GM19023 (cell line): ENCODE data around the gene P3R3URF.

Experiments
- ATAC-seq: cut with Tn5 transposase; IDR thresholded peaks from one replicate; pipeline ENCODE4 v1.9.1; 2021; ENCODE audit warnings: mild to moderate bottlenecking, moderate library complexity; ENCODE audit not compliant: unreplicated experiment

Gene P3R3URF

DNA sequence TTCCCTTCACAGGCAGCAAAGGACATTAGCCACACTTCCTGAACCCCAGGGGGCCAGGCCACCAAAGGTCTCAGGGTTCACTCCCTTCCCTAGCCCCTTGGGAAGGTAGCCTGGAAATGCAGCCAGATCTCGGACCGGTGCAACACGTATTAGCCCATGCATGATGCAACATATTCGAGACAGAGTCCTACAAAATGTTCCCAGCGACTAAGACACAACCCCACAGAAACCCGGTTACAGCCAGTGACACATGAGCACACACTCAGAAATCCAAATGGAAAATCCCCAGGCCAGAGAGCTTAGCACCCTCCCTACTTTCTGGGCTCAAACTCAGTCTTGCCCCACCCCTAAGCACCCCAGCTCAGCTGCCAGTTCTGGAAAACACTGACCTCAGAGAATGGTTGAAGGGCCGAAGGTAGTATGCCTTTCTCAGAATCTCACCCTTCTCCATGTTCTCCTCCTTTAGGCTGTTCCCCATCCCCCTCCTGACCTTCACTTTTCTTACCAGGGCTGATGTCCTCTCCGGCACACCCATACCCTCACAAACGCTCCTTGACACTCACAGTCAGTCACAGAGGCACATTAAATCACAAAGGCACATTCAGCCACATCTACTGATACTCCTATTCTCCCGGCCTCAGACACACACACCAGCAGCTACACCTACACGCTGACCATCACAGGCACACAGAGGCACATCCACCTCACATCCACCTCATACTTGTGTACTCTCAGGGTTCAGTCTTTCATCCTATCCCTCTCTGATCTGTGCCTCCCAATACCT, 1.6 kb downstream of the P3R3URF start, which contains the start of gene TSPAN1:
TSPAN1 (plus strand) TSS at position 640 of the 784 bp plus-strand sequence. CDS start 6,021 bp downstream, outside the sequence.
- ATAC-seq: no peak

DNA sequence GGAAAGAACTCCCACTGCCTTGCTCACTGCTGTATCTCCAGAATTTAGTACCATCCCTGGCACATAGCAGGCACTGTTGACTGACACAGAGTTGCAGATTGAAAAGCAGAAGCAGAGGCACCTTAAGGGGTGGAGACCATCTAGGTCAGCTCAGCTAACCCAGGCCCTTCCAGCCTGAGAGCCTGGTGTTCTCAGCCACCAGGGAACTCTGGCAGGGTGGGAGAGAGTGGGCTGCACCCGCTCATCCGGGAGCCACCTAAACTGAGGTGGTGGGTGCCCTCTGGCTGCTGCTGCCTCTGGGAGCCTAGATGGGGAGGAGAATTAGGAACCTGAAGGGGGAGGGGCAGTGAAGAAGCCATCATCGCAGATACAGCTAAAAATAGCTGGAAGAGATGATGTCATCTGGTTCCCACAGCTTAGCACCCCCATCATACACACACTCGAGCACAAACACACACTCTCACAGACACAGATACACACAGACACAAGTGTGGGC, 2.9 kb downstream of the P3R3URF start:
- no peak for ATAC-seq

DNA sequence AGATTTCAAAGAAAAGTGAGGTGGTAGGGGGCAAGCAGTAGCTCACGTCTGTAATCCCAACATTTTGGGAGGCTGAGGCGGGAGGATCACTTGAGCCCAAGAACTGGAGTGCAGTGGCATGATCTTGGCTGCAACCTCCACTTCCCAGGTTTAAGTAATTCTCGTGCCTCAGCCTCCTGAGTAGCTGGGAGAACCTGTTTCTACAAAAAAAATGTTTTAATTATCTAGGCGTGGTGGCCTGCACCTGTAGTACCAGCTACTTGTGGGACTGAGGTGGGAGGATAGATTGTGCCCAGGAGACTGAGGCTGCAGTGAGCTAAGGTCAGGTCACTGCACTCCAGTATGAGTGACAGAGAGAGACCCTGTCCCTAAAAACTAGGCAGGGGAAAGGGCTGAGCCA, 4.0 kb downstream of the P3R3URF start:
- no peak for ATAC-seq

GRCh38 chr1:46171871-46172270, 4.4 kb downstream of the P3R3URF start:
- ATAC-seq: no peak

DNA sequence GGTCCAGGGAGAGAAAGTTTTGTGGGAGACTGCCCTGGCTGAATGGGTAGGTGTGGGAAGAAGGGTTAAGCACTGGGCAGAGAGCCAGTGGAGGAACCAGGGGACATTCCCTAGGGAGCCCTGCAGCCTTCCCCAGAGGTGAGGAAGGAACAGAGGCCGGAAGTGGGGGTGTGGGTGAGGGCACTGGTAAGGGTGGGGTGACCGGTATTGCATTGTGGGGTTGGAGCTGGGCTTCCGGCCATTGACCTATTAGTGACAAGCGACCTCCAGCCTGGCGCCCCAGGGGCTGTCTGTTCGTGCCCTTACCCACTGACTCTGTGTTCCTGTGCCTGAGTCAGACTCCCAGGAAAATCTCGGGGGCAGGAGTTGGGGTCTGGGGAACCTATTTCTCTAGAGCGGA, 4.9 kb downstream of the P3R3URF start:
- no peak for ATAC-seq

DNA sequence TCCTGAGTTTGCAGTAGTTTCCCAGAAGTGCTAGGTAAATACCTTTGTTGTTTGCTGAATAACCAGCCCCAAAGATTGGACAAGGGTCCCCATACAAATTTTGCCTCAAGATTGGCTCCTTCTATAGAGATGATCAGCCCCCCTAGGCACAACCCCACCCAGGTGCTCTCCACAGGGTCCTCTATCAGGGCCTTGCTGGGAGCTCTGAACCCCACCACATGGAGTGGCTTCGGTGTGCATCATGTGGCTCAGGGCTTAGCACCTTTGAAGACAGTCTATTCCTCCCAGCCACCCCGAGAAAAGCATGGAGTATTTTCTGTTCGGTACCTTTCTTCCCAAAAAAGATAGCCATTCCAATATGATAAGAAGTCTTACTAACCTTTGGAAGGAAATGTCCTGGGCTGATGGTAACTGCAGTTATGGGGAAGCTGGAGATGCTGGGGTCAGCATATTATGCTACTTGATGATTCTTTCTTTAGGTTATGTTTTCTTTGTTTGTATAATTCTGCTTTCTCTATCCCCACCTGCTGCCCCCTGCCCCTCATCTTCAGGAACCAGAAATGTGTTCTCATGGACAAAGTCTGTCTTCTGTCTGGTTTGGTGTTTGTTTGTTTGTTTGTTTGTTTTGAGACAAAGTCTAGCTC, 6.4 kb downstream of the P3R3URF start:
- ATAC-seq: no peak

GRCh38 chr1:46168477-46168876, 7.8 kb downstream of the P3R3URF start:
- no peak for ATAC-seq

DNA sequence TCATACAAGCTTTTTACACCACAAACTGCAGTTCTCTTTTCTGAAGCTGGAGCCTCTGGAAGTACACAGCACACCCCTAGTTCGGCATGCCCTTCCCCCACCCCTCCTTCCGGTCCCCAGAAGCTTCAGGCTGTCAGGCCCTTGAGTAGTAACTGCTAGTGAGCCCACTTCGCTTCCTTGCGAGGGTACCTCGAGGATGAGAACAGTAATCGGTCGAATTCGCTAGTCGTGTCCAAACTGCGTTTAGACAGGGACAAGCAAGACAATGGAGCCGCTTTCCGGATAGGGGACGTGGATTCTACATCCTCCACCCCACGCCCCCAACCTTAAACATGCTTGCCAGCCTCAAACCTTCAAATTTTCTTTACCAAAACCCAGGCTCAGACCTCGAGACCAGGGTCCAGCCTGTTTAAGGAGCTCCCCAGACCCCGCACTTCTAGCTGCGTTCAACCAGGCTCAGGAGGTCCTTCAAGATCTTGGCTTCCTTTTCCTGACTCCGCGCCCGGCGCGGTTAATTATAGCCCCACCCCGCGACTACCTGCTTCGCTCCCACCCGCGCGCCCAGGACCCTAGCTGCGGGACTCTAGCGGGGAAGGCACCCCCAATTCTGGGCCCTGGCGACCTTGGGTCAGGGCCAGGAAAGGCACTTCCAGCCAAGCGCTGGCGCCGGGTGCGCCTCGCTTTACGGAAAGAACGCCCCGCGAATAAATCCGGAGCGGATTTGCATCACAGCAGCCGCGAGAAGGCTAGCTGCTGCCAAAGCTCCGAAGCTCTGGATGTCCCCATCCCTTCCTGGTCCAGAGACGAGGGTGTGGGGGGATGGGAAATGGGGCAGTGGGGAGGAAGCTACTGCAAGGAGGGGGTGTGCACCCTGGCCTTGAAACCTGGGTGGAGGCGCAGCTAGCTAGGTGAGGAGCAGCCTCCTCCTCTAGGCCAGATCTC, 9.5 kb downstream of the P3R3URF start:
- ATAC-seq: no peak

DNA sequence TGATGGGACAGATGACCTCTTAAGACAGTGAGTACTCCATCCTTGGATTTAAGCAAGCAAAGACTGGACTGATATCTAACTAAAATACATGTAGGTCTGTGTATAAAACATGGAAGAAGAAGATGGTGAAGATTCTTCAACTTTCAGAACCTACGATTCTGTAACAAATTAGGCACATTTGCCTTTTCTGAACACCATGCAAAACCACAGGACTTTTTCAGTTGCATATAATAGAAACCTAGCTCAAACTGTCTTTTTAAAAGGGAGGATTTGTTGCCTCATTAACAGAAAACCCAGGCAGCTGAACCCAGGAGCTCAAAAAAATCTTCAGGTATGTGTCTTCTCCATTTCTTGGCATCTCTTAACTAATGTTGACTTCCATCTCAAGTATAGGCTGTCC, 16.1 kb downstream of the P3R3URF start:
- ATAC-seq: no peak

- ATAC-seq: no peak
These were observed 16.8 kb downstream of the P3R3URF start for GRCh38 chr1:46159516-46159915.

- ATAC-seq: peak; percentile 87
These were observed 17.7 kb downstream of the P3R3URF start for GRCh38 chr1:46158312-46159281.

DNA sequence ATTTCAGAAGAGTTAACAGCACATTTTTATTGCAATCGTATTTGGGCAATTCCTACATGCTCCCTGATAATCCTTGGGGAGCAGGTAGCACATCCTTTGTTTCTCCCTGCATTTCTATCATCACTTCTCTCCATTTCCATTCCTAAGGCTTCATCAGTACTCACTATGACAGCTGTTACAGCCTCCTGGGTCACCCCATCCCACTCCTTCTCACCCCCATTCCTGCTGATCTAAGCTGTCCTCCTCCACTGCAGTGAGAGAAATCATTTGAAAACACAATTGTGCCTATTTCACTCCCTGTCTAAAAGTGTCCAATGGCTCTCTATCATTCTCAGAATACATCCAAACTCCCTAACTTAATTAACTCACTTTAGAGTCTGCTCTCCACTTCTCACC, 18.4 kb downstream of the P3R3URF start:
- ATAC-seq: peak; percentile 10

- ATAC-seq: no peak
These were observed 22.6 kb downstream of the P3R3URF start for GRCh38 chr1:46153732-46154131.

- no peak for ATAC-seq
These were observed 23.1 kb downstream of the P3R3URF start for GRCh38 chr1:46153228-46153627.

DNA sequence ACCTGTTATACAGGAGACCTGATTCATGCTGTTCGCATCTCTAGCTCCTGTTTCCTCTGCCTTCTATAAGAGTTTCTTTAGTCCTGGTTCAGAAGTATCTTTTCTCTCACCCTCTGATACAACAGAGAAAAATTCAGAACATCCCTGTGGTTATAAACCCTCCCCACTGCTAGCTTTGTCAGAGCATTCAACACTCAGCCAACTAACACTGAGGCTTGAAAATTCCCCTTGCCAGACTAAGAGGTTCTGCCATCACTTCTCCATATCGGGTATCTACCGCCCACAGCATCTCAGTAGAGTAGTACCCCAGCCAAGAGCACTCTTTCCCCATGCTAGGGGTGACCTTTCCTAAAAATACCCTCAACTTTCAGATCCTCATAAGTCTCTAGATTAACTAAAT, 24.3 kb downstream of the P3R3URF start:
- ATAC-seq: no peak

- ATAC-seq: no peak
These were observed 26.2 kb downstream of the P3R3URF start for GRCh38 chr1:46150085-46150484.

GRCh38 chr1:46148318-46148717, 28.0 kb downstream of the P3R3URF start:
- no peak for ATAC-seq

DNA sequence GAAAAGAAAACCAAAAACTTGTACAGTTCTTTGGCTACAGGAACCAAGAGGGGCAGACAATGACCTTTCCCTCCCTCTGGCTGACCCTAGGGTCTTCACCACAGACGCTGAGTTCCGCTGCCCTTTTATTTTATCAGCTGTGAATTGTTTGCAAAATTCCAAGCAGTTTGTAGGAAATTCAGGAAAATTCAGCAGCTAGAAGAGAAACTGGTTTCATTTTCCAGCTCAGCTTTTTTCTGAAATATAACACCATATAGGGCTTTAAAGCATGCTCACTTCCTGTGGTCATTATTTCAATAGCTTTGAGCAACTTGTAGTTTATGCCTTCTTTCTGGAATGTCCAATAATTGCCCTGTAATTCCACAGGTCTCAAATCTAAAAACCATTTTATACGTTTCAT, 38.4 kb downstream of the P3R3URF start:
- no peak for ATAC-seq

DNA sequence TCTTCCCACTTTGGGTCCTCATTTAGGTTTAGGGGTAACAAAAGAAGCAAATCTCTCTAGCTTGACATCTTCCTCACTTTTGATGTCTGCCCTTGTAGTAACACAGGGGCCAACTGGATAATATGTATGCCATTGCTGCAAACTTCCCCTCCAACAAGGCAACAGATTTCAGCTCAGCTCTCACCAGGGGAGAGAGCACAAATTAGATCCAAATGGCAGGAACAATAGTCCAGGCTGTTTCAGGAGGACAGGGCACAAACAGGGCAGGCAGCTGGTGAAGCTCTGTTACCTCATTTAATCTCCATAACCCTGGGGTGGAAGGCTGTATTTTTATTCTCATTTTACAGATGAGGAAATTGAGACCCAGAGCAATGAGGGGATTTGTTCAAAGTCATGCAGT, 39.6 kb downstream of the P3R3URF start:
- ATAC-seq: no peak
